ENCODE data around the gene XPR1.
"Not testable (repeated sequence)": the region's sequence is repeated elsewhere in the genome, so short reads cannot be mapped to it uniquely, and the experiment has no call there.

XPR1 gene

GRCh38 chr1:180786624-180787023 is 154.8 kb downstream of the XPR1 start:
- DNase-seq, result no peak

DNA sequence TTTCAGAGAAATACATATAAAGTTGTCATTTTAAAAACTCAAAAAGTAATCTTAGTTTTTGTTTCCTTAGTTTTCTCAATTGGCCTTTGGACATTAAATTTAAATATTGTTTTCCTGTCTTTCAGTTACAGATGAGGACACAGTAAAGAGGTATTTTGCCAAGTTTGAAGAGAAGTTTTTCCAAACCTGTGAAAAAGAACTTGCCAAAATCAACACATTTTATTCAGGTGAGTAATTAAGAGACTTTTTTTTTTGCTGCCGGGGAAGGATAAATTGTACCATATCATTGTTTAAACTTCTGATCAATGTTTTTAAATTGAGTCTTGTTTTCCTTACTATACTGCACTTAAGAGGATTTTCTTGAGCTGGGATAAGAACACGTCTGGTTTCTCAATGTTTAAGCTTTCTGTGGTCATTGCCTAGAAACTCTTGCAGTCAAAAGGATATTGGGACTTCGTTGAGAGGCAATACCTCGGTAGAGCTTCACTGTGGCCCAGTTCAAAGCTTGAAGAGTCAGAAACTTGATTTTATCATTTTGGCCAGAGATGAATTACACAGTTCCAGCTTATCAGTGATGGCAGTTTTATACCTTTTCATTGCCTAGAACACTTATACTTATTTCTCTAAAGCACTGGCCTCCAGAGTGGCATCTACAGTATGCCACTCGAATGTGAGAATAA is 155.9 kb downstream of the XPR1 start:
- no peak for DNase-seq

GRCh38 chr1:180789460-180789859 is 157.6 kb downstream of the XPR1 start:
- peak; percentile 79 for DNase-seq

DNA sequence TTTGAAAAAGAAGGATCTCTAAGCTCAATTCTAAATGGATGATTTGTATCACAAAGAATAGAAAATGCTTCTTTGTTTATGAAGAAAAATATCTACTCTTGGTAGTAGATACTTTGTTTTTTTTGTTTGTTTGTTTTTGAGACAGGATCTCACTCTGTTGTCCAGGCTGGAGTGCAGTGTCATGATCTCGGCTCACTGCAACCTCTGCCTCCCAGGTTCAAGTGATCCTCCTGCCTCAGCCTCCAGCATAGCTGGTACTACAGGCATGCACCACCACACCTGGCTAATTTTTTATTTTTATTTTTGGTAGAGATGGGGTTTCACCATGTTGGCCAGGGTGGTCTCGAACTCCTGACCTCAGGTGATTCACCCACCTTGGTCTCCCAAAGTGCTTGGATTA is 159.3 kb downstream of the XPR1 start:
- DNase-seq, result not testable (repeated sequence)

DNA sequence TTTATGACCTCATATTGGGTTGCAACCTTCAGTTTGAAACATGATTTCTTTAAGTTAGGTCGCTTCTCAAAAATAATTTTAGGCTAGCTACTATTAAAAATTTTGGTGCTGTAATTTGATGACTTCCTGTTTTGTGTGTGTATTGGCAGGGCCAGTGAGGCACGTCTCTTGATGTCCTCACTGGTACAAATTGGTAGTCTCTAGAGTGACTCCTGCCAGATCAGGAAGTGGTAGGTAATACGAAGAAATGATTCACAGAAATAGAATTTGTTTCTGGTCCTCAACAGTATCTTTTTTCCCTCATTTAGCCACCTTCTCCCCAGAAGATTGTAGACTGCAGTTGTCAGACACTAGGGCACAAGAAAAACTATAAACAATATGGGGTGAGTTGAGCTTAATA is 160.0 kb downstream of the XPR1 start:
- no peak for DNase-seq

DNA sequence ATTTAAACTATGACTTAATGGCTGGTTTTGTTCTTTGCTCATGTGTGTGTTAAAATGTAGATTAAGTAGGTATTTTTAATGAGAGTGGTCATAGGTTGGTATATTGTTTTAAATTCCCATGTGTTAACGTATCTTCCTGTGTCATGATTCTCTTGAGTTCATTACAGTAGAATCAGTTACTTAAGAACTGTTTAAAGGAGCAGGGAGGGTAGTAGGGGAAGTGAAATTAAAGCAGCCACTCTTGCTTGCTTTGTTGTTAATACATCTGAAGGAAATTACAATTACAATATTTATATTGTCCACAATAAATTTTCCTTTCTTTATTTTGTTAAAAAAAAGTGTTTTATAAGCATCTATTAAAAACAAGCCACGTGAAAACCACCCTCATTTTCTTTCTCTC is 161.6 kb downstream of the XPR1 start:
- DNase-seq, result no peak

GRCh38 chr1:180796897-180797640 is 165.2 kb downstream of the XPR1 start:
- DNase-seq, result no peak

GRCh38 chr1:180800945-180801344 is 169.1 kb downstream of the XPR1 start:
- peak; percentile 76 for DNase-seq

DNA sequence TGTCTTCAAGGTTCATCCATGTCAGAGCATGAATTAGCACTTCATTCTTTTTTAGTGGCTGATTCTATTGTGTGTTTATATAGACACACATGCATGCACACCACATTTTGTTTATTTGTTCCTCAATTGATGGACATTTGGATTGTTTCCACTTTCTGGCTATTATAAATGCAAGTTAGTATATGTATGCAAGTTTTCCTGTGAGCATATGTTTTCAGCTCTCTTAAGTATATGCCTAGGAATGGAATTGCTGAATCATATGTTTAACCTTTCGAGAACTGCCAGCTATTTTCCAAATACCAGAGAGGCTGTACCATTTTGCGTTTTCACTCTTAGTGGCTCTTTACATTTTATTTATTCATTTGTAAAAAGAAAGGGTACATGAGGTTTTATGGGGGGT is 171.0 kb downstream of the XPR1 start:
- DNase-seq, result no peak

GRCh38 chr1:180805316-180805715 is 173.5 kb downstream of the XPR1 start:
- DNase-seq, result no peak

- DNase-seq, result no peak
Observed at GRCh38 chr1:180811298-180811697, 179.5 kb downstream of the XPR1 start.

DNA sequence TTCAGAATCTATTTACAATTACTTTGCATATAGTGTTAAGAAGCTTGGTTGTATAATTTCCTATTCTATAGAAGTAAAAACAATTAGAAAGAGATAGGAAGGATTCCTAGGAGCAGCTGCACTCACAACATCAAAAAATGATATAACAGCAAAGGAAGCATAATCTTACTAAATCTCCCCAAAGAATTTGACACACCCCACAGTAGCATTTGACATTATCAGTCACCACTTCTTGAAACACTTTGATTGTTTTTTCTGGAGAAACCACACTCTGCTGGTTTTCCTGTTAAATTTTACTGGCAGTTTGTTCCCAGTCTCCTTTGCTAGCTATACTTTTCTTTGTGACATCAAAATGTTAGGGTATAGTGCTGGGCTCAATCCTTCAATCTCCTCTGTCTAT is 180.1 kb downstream of the XPR1 start:
- DNase-seq, result no peak

GRCh38 chr1:180814258-180814657 is 182.4 kb downstream of the XPR1 start:
- no peak for DNase-seq

DNA sequence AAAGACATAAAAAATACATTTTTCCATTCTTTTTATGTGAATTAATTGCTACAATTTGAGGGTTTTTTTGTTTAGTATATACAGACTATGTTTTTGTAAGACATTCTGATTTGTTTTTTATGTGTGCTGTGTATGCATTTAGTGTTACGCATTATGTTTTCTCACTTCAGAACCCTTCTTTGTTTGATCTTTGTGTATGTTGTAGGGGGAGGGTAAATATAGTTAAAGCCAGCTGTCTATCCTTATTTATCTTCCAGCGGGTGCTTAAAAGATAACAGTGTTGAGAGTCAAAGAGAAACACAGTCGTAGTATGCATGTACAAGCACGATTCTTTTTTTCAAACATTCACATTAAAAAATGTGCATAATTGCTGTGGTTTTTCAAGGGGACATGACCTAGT is 183.4 kb downstream of the XPR1 start:
- DNase-seq, result peak; percentile 5

DNA sequence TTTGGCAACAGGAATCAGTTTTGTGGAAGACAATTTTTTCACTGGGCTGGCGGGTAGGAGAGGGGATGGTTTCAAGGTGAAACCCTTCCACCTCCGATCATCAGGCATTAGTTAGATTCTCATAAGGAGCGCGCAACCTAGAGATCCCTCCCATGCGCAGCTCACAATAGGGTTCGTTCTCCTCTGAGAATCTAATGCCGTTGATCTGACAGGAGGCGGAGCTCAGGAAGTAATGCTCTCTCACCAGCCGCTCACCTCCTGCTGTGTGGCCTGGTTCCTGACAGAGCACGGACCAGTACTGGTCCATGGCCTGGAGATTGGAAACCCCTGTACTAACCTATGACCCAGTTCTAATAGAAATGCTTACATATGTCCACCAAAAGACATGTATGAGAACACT is 184.3 kb downstream of the XPR1 start:
- DNase-seq, result no peak

GRCh38 chr1:180821970-180822369 is 190.1 kb downstream of the XPR1 start:
- DNase-seq, result no peak

DNA sequence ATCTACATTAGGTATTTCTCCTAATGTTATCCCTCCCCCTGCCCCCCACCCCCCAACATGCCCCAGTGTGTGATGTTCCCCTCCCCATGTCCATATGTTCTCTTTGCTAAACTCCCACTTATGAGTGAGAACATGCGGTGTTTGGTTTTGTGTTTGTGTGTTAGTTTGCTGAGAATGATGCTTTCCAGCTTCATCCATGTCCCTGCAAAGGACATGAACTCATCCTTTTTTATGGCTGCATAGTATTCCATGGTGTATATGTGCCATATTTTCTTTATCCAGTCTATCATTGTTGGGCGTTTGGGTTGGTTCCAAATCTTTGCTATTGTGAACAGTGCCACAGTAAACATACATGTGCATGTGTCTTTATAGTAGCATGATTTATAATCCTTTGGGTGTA is 199.7 kb downstream of the XPR1 start:
- DNase-seq, result not testable (repeated sequence)

DNA sequence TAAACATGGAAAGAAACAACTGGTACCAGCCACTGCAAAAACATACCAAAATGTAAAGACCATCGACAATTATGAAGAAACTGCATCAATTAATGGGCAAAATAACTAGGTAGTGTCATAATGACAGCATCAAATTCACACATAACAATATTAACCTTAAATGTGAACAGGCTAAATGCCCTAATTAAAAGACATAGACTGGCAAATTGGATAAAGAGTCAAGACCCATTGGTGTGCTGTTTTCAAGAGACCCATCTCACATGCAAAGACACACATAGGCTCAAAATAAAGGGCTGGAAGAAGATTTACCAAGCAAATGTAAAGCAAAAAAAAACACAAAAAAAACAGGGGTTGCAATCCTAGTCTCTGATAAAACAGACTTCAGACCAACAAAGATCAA is 201.4 kb downstream of the XPR1 start:
- DNase-seq, result not testable (repeated sequence)

DNA sequence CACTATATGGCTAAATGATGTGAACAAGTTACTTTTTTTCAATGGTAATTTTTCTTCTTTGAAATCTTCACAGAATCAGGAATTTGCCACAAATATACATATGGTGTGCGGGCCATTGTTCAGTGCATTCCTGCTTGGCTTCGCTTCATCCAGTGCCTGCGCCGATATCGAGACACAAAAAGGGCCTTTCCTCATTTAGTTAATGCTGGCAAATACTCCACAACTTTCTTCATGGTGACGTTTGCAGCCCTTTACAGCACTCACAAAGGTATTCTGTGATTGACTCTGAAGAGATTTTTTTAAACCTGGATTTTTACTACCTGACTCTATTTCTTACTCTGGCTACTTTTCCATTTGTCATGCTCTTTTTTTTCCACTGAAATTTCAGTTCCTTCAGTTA is 204.6 kb downstream of the XPR1 start:
- DNase-seq, result no peak

GRCh38 chr1:180837020-180837419 is 205.2 kb downstream of the XPR1 start:
- no peak for DNase-seq

GRCh38 chr1:180838535-180838934 is 206.7 kb downstream of the XPR1 start:
- no peak for DNase-seq

DNA sequence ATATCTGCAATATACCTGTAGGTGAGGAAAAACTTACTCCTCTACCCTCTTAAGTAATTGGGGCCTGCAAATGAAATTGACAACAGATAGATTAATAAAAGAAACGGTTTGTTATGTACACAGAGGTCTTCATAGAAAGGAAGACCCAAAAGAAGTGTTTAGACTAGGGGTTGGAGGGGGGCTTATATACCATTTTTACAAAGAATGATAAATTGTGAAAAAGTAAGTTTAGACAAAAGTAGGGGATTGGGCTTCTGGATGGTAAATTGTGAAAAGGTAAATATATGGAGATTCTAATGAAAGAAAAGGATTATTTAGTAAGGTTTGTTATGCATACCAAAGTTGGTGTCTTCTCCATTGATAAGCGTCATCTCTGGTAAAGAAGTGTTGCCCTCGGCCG is 207.7 kb downstream of the XPR1 start:
- DNase-seq, result no peak

DNA sequence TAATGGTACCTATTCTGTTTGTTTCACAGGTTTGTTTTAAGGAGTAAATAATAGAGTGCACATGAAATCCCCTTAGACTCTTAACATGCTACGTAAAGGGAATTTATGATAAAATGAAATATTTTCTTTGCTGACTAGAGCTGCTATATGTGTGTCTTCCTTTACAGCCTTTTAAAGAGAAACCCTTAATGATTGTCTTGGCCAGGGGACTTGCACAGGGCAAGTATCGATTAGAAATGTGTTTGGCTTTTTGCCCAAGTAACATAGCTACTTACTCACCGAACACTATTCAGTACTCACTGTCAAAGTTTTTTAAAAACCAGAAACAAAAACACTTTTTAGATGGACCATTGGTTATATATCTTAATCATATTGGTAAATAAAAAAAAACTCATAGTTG is 209.6 kb downstream of the XPR1 start:
- DNase-seq, result no peak

DNA sequence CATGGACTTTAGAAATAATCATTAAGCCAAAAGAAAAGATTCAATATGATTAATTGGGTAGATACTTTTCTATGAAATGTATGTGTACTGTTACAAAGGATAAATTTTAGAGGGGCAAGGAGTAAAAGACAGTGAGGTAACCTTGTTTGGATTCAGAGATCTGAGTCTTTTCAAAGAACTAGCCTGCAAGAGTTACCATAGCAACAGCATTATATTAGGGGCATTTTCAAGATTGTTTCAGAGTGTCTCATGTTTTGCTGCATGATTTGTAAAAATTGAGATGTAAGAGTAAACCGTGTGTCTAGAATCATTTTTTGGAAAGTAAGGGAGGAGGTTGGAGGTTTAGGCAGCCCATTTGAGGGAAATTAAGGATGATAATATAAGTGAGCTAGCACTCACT is 210.2 kb downstream of the XPR1 start:
- DNase-seq, result no peak

Measured in NCI-H82 (cell line).